ENCODE measurements around the gene SNTG2.

GRCh38 chr2:1254662-1255343 lies 304.2 kb downstream of the SNTG2 start:
- TF ChIP-seq SNAI2 (CRISPR knock-in tag; IDR thresholded peaks at IDR 0.05) = no peak
- TF ChIP-seq ISL1 (CRISPR knock-in tag; IDR thresholded peaks at IDR 0.05) = no peak
- no peak for TF ChIP-seq ZNF8 (CRISPR knock-in tag; IDR thresholded peaks at IDR 0.05)
- no peak for TF ChIP-seq ARNTL (CRISPR knock-in tag; IDR thresholded peaks at IDR 0.05; ENCODE audit: borderline replicate concordance, low read depth)
- TF ChIP-seq, protein P1, sequence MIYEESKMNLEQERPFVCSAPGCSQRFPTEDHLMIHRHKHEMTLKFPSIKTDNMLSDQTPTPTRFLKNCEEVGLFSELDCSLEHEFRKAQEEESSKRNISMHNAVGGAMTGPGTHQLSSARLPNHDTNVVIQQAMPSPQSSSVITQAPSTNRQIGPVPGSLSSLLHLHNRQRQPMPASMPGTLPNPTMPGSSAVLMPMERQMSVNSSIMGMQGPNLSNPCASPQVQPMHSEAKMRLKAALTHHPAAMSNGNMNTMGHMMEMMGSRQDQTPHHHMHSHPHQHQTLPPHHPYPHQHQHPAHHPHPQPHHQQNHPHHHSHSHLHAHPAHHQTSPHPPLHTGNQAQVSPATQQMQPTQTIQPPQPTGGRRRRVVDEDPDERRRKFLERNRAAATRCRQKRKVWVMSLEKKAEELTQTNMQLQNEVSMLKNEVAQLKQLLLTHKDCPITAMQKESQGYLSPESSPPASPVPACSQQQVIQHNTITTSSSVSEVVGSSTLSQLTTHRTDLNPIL (CRISPR knock-in tag; IDR thresholded peaks at IDR 0.05; ENCODE audit: low read depth) = no peak
